BLaER1 (cell line): ENCODE data around the gene MYMK.

Experiments used
- H3K27ac ChIP-seq: shearing (Covaris generic); formaldehyde crosslinking; 2 replicates; pipeline ENCODE4 v1.8.1; 2022
- H3K27me3 ChIP-seq: shearing (Covaris generic); formaldehyde crosslinking; 2 replicates; pipeline ENCODE4 v1.8.1; 2022
- H3K36me3 ChIP-seq: shearing (Covaris generic); formaldehyde crosslinking; 2 replicates; pipeline ENCODE4 v1.8.1; 2022
- H3K4me1 ChIP-seq: shearing (Covaris generic); formaldehyde crosslinking; 2 replicates; pipeline ENCODE4 v1.8.1; 2022
- H3K4me2 ChIP-seq: shearing (Covaris generic); formaldehyde crosslinking; 2 replicates; pipeline ENCODE4 v1.8.1; 2022
- H3K4me3 ChIP-seq: shearing (Covaris generic); formaldehyde crosslinking; 2 replicates; pipeline ENCODE4 v1.8.1; 2022
- H3K9ac ChIP-seq: shearing (Covaris generic); formaldehyde crosslinking; 2 replicates; pipeline ENCODE4 v1.8.1; 2022
- H3K9me3 ChIP-seq: shearing (Covaris generic); formaldehyde crosslinking; 2 replicates; pipeline ENCODE4 v1.8.1; 2022
- H4K20me1 ChIP-seq: shearing (Covaris generic); formaldehyde crosslinking; 2 replicates; pipeline ENCODE4 v1.8.1; 2022
- Cebpa-rat ChIP-seq: shearing (Covaris generic); IDR thresholded peaks from 2 replicates; pipeline ENCODE4 v1.8.1; 2022

Gene MYMK

GRCh38 chr9:133470988-133471387 lies 53.8 kb downstream of the MYMK start:
- no peak overlapping the region for H3K9ac ChIP-seq
- H4K20me1 ChIP-seq: peaks cover 28% of the 10 kb centered on the region
- no peaks in the 10 kb centered on the region for H3K27me3 ChIP-seq
- no peaks in the 10 kb centered on the region for H3K9me3 ChIP-seq
- H3K36me3 ChIP-seq: peaks cover 81% of the 10 kb centered on the region
- no peak overlapping the region for H3K4me2 ChIP-seq
- H3K27ac ChIP-seq: no peak overlapping the region
- TF ChIP-seq Cebpa-rat: no peak
- H3K4me1 ChIP-seq: peaks cover 20% of the 10 kb centered on the region
- H3K4me3 ChIP-seq: no peak overlapping the region

DNA sequence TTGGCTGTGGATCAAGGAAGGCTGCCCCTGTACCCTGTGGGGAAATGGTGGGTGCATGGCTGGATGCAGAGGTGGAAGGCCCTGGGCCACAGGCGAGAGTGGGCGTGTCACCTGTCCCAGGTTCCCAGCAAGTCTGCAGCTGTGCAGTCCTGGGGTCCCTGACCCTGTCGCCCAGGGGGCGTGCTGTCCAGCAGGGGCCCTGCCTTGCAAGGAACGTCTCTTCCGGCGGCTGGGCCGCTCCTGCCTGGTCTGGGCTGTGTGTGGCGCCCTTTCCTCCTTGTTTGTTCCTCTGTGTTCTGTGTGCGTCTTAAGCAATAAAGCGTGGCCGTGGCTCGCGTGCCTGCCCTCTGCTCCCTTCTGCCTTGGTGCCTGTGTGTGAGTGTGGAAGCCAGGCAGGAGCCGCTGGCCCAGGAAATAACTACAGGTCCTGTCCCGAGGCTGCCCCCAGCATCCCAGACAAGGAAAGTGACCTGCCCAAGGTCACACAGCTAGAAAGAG lies 54.3 kb downstream of the MYMK start:
- Histone ChIP-seq H3K36me3 (peaks cover 77% of the 10 kb centered on the region), H4K20me1 (peaks cover 24% of the 10 kb centered on the region), H3K4me1 (peaks cover 20% of the 10 kb centered on the region), H3K27me3 (no peaks in the 10 kb centered on the region), H3K4me2 (no peak overlapping the region), H3K9ac (no peak overlapping the region), H3K4me3 (no peak overlapping the region), H3K27ac (no peak overlapping the region), H3K9me3 (no peaks in the 10 kb centered on the region)
- no peak for TF ChIP-seq Cebpa-rat

DNA sequence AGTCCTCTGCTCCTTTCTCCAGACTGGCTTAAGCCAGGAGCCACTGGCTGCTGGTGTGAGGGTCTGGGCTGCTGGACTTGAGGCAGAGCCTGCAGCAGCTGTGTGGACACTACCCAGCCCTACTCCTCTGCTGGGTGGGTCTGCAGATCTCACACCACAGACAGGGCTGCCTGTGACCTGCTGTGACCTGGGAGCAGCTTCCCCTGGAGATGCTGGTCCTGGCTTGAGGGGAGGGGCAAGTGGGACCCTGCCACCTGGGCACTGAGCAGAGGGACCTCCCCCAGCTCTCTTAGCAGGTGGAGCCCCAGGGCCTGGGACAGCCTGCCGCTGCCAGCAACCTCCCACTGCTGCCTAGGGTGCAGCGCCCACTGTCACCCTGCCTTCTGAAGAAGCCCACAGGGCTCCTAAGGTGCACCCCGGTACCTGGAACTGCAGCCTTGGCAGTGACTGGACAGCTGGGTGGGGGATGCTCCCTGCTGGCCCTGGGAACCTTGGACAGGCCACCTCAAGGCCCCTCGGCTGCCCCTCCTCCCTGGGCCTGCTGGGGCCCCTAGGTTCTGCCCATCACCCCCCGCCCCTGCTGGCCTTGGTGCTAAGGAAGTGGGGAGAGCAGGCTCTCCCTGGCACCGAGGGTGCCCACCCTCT lies 55.9 kb downstream of the MYMK start:
- no peak for TF ChIP-seq Cebpa-rat

GRCh38 chr9:133468374-133468773 lies 56.4 kb downstream of the MYMK start:
- H3K4me1 ChIP-seq: peaks cover 17% of the 10 kb centered on the region
- H3K36me3 ChIP-seq: peaks cover 81% of the 10 kb centered on the region
- no peak overlapping the region for H3K27ac ChIP-seq
- H3K9me3 ChIP-seq: no peaks in the 10 kb centered on the region
- H3K27me3 ChIP-seq: no peaks in the 10 kb centered on the region
- no peak for TF ChIP-seq Cebpa-rat
- no peak overlapping the region for H3K4me2 ChIP-seq
- peaks cover 32% of the 10 kb centered on the region for H4K20me1 ChIP-seq
- no peak overlapping the region for H3K4me3 ChIP-seq
- H3K9ac ChIP-seq: no peak overlapping the region

More for the DNA sequence above, 55.9 kb downstream of the MYMK start:
- Histone ChIP-seq H3K9ac (no peak overlapping the region), H3K9me3 (no peaks in the 10 kb centered on the region), H4K20me1 (peaks cover 30% of the 10 kb centered on the region), H3K36me3 (peaks cover 81% of the 10 kb centered on the region), H3K27ac (no peak overlapping the region), H3K4me3 (no peak overlapping the region), H3K4me2 (no peak overlapping the region), H3K4me1 (peaks cover 16% of the 10 kb centered on the region), H3K27me3 (no peaks in the 10 kb centered on the region)

- Histone ChIP-seq H3K4me2 (no peak overlapping the region), H3K9ac (no peak overlapping the region), H3K27ac (no peak overlapping the region), H3K27me3 (no peaks in the 10 kb centered on the region), H3K4me3 (no peak overlapping the region), H3K4me1 (peaks cover 30% of the 10 kb centered on the region), H3K9me3 (no peaks in the 10 kb centered on the region), H3K36me3 (peaks cover 70% of the 10 kb centered on the region), H4K20me1 (peaks cover 45% of the 10 kb centered on the region)
- no peak for TF ChIP-seq Cebpa-rat
These were observed 57.7 kb downstream of the MYMK start for GRCh38 chr9:133467101-133467500.

DNA sequence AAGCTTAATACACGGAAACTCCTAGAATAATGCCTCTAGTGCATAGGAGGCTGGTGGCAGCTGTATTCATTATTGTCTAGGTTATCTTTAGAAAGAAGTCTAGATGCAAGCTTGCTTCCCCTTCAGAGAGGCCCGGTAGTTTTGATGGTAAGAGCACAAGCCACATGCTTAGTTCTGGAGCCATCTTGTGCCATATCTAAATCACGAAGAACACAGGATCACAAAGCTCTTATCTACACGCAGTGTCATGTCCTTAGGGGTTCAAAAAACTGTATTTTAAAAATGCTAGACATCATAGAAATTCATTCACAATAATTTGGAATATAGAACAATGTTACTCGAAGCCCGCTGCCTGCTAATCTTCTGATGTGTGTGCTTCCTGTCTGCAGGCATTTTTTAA lies 58.8 kb downstream of the MYMK start:
- peaks cover 59% of the 10 kb centered on the region for H3K36me3 ChIP-seq
- H3K4me2 ChIP-seq: no peak overlapping the region
- H3K9me3 ChIP-seq: no peaks in the 10 kb centered on the region
- H3K27ac ChIP-seq: no peak overlapping the region
- no peak overlapping the region for H3K4me3 ChIP-seq
- peaks cover 41% of the 10 kb centered on the region for H3K4me1 ChIP-seq
- H3K27me3 ChIP-seq: no peaks in the 10 kb centered on the region
- H3K9ac ChIP-seq: no peak overlapping the region
- peaks cover 49% of the 10 kb centered on the region for H4K20me1 ChIP-seq
- no peak for TF ChIP-seq Cebpa-rat

DNA sequence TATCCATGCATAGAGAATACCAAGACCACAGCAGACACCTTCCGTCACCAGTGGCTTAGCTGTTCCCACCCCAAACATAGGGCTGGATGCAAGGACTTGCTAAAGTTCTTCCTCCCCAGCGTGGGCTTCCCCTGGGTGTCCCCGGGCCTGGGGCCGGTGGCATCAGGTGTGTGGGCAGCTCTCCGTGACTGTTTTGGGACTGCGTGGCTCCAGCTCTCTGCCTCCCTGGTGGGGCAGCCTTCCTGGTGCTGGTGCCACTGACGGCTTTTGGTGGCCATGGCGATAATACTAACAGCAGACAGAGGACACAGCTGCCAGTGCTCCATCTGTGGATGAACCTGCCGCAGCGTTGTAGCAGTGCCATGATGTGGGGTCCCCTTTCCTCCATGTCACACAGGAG lies 60.1 kb downstream of the MYMK start:
- Histone ChIP-seq H3K36me3 (peaks cover 46% of the 10 kb centered on the region), H4K20me1 (peaks cover 48% of the 10 kb centered on the region), H3K9me3 (no peaks in the 10 kb centered on the region), H3K9ac (peak overlapping the region; percentile 1; the same call in 1 of the 2 replicates), H3K4me1 (peaks cover 47% of the 10 kb centered on the region), H3K27me3 (no peaks in the 10 kb centered on the region), H3K4me3 (no peak overlapping the region), H3K4me2 (peak overlapping the region; percentile 6; the same call in 1 of the 2 replicates), H3K27ac (no peak overlapping the region)
- no peak for TF ChIP-seq Cebpa-rat
